ENCODE measurements around the gene ALX1. TPM values are rescaled to one million over a fixed set of nuclear protein-coding genes. Genes with fewer than 3 reads are reported as not detected.

Gene ALX1
- total RNA-seq, 6 experiments from 2014 or later: not detected

DNA sequence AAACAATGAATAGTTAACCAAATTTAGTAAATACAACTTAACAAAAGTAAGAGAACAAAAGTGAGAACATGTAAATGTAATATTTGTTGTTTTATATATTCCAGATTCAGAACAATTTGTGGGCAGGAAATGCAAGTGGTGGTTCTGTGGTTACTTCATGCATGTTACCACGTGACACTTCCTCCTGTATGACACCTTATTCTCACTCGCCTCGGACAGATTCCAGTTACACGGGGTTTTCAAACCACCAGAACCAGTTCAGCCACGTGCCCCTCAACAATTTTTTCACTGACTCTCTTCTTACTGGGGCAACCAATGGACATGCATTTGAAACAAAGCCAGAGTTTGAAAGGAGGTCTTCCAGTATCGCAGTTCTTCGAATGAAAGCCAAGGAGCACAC lies 21.0 kb downstream of the ALX1 start:
- H3K36me3 ChIP-seq: no peaks in the 10 kb centered on the region
- no peak overlapping the region for H3K27ac ChIP-seq
- intact Hi-C loops (cut with DNase I): no loop called here
- no peaks in the 10 kb centered on the region for H3K9me3 ChIP-seq
- H3K4me1 ChIP-seq: no peaks in the 10 kb centered on the region
- DNase-seq (no peak), ATAC-seq (no peak)
- H3K27me3 ChIP-seq: no peaks in the 10 kb centered on the region
- H3K4me3 ChIP-seq: no peak overlapping the region
- 36% methylated on average over 7 of the region's 7 CpGs for WGBS (ENCODE audit: insufficient coverage, low coverage, low lambda C conversion rate, missing lambda C conversion rate)
- TF ChIP-seq, protein P1, sequence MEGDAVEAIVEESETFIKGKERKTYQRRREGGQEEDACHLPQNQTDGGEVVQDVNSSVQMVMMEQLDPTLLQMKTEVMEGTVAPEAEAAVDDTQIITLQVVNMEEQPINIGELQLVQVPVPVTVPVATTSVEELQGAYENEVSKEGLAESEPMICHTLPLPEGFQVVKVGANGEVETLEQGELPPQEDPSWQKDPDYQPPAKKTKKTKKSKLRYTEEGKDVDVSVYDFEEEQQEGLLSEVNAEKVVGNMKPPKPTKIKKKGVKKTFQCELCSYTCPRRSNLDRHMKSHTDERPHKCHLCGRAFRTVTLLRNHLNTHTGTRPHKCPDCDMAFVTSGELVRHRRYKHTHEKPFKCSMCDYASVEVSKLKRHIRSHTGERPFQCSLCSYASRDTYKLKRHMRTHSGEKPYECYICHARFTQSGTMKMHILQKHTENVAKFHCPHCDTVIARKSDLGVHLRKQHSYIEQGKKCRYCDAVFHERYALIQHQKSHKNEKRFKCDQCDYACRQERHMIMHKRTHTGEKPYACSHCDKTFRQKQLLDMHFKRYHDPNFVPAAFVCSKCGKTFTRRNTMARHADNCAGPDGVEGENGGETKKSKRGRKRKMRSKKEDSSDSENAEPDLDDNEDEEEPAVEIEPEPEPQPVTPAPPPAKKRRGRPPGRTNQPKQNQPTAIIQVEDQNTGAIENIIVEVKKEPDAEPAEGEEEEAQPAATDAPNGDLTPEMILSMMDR (IDR thresholded peaks at IDR 0.05): no peak
- no peak for TF ChIP-seq POLR2A (IDR thresholded peaks at IDR 0.05)

DNA sequence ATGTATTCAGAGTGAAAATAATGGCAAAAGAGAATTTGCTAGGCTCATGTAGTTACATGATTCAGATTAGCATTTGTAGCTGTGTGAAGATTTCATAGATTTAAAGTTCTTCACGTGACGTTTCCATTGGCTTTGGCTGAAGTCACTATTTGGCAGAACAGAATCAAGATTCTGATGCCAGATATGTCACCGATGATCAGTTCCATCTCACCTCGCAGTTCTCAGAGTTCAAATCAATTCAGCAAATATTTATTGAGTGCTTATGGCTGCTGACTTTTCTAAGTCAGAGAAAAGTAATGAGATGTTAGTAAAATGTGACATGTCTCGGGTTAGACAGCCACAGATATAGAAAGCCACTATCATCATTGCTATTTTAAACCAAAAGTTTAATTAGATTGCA lies 28.4 kb downstream of the ALX1 start:
- 17% methylated on average over 5 of the region's 5 CpGs for WGBS (ENCODE audit: insufficient coverage, low coverage, low lambda C conversion rate, missing lambda C conversion rate)
- ATAC-seq (peak in 2 of 4 donors; percentile 70 to 74), DNase-seq (no peak)
- Histone ChIP-seq H3K27me3 (peaks cover 0 to 4% of the 10 kb centered on the region in 2 donors), H3K9me3 (no peaks in the 10 kb centered on the region), H3K4me1 (peaks cover 0 to 9% (median 0%) of the 10 kb centered on the region in 4 donors), H3K4me3 (no peak overlapping the region), H3K27ac (no peak overlapping the region), H3K36me3 (no peaks in the 10 kb centered on the region)
- no peak for TF ChIP-seq POLR2A (IDR thresholded peaks at IDR 0.05)
- TF ChIP-seq, protein P1 (IDR thresholded peaks at IDR 0.05): no peak
- intact Hi-C loops (cut with DNase I): no loop called here

DNA sequence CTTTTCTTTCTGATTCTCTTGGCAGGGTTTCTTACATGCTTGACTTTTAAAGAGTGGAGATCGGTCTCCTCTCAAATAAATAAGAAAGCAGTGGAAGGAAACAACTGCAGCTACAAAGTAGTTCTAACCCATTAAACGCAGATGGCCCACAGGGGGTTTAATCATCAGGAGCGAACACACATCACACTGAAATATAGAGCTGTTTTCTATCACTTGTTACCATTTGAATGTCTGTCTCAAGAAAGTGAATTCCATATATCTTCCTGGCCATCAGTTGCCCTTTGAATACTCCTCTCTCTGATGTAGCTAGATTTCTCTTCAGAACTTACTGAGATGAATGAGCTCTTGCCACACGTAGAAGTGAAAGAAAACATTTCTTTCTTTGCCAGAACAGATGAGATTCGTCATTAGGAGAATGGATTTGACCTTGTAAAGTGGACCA lies 29.1 kb downstream of the ALX1 start:
- intact Hi-C loops (cut with DNase I): no loop called here
- ATAC-seq: no peak
- 31% methylated on average over 5 of the region's 5 CpGs for WGBS (ENCODE audit: insufficient coverage, low coverage, low lambda C conversion rate, missing lambda C conversion rate)
- no peak overlapping the region for H3K27ac ChIP-seq
- TF ChIP-seq, protein P1 (IDR thresholded peaks at IDR 0.05): no peak
- no peak for TF ChIP-seq POLR2A (IDR thresholded peaks at IDR 0.05)
- H3K9me3 ChIP-seq: no peaks in the 10 kb centered on the region
- DNase-seq: no peak
- H3K4me3 ChIP-seq: no peak overlapping the region
- no peaks in the 10 kb centered on the region for H3K36me3 ChIP-seq
- H3K27me3 ChIP-seq: peaks cover 0 to 4% of the 10 kb centered on the region in 2 donors
- H3K4me1 ChIP-seq: peaks cover 0 to 9% (median 0%) of the 10 kb centered on the region in 4 donors

DNA sequence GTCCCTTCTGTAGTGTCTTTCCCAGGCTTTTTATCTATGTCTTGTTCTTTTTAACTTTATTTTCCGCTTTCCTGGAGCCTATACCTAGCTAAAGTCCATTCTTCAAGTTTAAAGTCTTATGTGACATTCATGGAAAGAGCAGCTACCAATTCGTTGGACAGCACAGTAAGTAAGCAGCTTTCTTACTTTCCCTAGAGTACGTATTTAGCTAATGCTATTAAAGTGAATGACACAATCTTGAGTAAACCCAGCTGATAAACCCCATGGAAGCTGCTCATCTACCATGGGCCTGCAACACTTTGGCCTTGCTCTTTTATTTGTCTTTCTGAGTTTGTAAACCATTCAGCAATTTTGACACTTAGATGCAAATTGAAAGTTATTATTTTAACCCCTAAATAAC lies 30.0 kb downstream of the ALX1 start:
- WGBS (ENCODE audit: insufficient coverage, low coverage, low lambda C conversion rate, missing lambda C conversion rate): 44% methylated on average over 3 of the region's 3 CpGs
- intact Hi-C loops (cut with DNase I): no loop called here
- Histone ChIP-seq H3K27ac (no peak overlapping the region), H3K36me3 (no peaks in the 10 kb centered on the region), H3K4me1 (peaks cover 0 to 9% (median 0%) of the 10 kb centered on the region in 4 donors), H3K27me3 (peaks cover 0 to 4% of the 10 kb centered on the region in 2 donors), H3K4me3 (no peak overlapping the region), H3K9me3 (no peaks in the 10 kb centered on the region)
- DNase-seq (no peak), ATAC-seq (peak in 2 of 4 donors; percentile 25 to 33)
- TF ChIP-seq, protein P1 (IDR thresholded peaks at IDR 0.05): no peak
- TF ChIP-seq POLR2A (IDR thresholded peaks at IDR 0.05): no peak

Data from right lobe of liver (tissue), 6 donors.